DOHH2 (cell line): ENCODE data around the gene CFL2.

Experiments
- EZH2phosphoT487 ChIP-seq: fragments of 200-600 bp; sonication (generic); IDR thresholded peaks from 2 replicates; pipeline ENCODE4 v1.6.1; 2017; ENCODE audit warnings: borderline replicate concordance, mild to moderate bottlenecking, antibody characterized with exemption, low read length, moderate library complexity, mixed read lengths
- TF ChIP-seq, protein P1 (sequence below): fragments of 200-600 bp; sonication (generic); IDR thresholded peaks from one replicate; pipeline ENCODE4 v1.5.1; 2014; ENCODE audit warnings: antibody characterized with exemption, mild to moderate bottlenecking, low read depth, low read length; ENCODE audit not compliant: poor library complexity, severe bottlenecking

DNA sequence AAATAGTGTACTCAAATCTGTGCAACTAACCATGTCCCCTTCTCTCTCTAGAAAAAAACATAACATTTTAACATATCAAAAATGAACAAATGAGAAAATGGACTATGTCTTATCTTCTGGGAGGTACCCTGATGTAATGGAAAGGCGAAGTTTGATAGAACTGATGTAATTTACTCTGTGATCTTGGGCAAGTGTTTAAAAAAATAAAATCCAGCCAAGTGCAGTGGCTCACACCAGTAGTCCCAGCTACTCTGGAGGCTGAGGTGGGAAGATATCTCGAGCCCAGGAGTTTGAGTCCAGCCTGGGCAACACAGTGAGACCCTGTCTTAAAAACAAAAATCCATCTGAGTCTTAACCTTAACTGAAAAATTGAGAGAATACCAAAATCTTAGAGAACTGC lies 35.8 kb upstream of the CFL2 start:
- TF ChIP-seq, protein P1, sequence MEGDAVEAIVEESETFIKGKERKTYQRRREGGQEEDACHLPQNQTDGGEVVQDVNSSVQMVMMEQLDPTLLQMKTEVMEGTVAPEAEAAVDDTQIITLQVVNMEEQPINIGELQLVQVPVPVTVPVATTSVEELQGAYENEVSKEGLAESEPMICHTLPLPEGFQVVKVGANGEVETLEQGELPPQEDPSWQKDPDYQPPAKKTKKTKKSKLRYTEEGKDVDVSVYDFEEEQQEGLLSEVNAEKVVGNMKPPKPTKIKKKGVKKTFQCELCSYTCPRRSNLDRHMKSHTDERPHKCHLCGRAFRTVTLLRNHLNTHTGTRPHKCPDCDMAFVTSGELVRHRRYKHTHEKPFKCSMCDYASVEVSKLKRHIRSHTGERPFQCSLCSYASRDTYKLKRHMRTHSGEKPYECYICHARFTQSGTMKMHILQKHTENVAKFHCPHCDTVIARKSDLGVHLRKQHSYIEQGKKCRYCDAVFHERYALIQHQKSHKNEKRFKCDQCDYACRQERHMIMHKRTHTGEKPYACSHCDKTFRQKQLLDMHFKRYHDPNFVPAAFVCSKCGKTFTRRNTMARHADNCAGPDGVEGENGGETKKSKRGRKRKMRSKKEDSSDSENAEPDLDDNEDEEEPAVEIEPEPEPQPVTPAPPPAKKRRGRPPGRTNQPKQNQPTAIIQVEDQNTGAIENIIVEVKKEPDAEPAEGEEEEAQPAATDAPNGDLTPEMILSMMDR: no peak
- TF ChIP-seq EZH2phosphoT487: no peak
